Measurements from ENCODE around the gene AGMAT. TPM values are rescaled to one million over a fixed set of nuclear protein-coding genes. Genes with fewer than 3 reads are reported as not detected.

Gene AGMAT
- total and polyA plus RNA-seq, 2 of the 8 experiments (the other 6 are each of a cell fraction or from before 2014, with no cell fraction given): 3.7 to 5.8 TPM

DNA sequence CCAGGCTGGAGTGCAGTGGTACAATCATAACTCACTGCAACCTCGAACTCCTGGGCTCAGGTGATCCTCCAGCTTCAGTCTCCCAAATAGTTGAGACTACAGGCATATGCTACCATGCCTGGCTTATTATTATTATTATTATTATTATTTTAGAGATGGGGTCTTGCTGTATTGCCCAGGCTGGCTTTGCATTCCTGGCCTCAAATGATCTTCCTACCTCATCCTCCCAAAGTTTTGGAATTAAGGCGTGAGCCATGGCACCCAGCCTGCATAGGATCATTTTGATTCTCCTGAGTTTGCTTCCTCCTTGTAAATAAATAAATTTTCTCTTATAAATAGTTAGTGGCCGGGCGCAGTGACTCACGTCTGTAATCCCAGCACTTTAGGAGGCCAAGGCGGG is 38.6 kb upstream of the AGMAT start (continued):
- TF ChIP-seq GTF2F1 (IDR thresholded peaks at IDR 0.05; ENCODE audit: borderline replicate concordance, low read depth, low read length) (no peak), CREB1 (IDR thresholded peaks at IDR 0.05) (no peak)
